LoVo (cell line): ENCODE measurements around the gene ANKMY1.

Experiments used
- DNase-seq: peaks from one replicate; pipeline ENCODE4 v3.0.0-alpha.2; 2016; ENCODE audit warnings: low spot score

ANKMY1 gene

DNA sequence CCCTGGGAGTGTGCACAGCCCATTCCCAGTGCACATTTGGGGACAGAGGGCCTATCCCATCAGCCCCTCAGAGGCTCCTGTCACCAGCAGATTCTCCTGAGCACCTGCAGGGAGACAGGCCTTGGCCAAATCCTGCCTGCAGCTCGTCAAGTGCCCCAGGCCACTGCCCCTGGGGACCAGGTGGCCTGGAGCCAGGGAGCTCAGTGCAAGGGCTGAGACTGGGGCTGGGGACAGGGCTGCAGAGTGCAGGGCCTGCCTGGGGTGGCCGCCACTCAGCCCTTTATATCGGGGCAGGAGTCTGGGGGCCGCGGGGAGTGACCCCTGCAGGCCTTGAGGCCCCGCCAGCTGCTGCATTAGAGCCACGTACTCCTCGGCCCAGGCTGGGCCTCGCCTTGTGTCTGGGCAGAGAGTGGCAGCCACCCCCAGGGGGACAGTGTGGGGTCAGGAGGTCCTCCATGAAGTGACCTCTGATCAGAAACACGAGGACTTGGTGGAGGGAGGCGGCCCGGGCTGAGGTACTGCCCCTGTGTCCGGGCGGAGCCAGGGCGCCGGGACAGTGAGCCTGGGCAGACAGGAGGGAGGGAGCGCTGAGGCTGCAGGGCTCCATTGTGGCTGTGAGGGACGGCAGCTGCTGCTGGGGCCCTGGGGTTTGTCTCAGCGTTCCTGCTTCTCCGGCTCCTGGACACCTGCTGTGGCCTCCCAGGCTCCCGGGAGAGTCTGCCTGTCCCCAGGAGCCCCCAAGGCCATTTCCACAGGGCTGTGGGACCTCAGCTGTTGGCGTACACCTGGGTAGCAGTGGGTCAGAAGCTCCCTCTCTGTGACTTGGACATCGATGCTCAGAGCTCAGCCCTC lies 98.2 kb downstream of the ANKMY1 start:
- DNase-seq = no peak

DNA sequence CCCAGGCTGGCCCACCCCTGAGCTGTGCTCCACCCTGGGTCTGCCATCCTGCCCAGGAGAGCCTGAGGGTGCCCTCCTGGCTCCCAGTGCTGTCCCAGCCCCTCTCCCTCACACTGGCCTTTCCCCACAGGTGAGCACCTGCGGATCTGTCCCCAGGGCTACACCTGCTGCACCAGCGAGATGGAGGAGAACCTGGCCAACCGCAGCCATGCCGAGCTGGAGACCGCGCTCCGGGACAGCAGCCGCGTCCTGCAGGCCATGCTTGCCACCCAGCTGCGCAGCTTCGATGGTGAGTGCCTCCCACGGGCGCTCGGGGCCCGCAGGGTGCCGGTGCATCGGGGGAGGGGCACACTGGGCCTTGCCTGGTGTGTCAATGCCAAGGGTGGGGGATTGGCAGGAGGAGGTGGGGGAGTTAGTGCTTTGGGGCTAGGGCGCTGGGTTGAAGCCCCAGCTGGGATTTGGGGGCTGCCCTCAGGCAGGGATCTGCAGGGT lies 98.8 kb downstream of the ANKMY1 start:
- DNase-seq = no peak

DNA sequence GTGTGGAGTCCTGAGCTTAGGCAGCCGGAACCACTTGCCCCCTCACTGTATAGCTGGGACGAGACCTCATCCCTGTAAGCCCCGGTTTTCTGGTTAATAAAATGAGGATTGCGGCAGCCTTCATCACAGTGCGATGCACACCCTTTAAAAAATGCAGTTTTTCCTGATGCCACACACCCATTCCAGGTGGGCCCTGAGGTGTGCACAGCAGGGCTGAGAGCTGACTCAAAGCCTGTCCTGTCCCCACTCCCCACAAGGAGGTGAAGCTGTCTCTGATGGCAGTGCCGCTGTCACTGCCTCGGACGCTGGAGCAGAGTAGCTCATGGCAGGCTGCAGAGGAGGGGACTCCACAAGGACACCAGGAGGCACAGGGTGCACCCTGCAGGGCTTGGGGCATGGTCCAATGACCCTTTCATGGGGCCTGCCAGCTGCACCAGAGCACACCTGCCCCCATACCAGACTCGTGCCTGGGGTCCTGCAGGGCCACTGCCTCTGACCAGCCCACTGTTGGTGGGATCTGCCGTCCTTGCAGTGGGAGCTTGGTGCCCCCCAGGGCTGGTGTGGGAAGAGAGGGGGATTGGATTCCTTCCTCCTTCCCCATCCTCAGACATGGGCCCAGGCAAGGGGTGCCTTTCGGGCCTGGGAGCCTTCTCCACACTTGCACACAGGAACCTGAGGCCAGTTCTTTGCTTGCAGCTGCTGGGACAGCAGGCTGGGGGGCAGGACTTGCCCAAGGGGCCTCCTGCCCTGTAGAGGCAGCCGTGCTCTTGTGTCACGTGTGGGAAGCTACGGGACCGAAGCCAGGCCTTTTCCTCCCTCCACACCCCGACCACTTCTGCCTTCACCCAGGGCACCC lies 99.5 kb downstream of the ANKMY1 start:
- DNase-seq = no peak

DNA sequence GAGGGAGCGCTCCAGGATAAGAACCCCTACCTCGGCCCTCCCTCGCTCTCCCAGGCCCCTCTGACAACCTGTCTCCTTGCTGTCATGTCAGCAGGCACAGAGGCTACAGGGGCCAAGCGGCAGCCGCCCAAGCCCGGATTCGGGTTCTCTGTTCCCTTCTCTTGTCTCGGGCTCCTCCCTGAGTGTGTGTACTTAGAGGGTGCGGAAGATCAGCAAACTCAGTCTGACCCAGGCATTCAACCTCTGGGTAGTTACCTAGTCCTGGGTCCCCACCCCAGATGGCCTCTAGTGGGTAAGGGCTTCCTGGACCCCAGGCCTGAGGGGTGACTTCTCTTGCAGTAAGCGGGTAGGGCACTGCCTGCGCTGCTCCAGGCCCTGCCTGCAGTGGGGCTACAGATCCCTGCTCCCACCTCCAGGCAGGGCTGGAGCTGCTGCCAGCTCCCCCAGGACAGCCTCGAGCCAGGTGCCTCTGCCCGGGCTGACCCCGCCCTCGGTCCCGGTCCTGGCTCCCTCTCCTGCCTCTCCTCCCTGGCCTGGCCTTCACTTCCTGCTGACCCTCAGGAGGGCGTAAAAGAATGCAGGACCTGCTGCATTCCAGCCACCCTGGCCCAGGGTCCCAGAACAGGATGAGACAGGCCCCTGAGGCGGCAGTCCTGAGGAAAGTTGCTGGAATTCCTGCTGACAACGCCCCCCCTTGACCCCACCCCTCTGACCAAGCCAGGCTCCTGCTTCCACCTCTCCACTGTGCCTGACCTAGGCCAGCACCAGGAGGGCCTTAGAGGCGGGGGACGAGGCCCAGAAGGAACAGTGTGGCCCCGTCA lies 100.4 kb downstream of the ANKMY1 start:
- DNase-seq = no peak

DNA sequence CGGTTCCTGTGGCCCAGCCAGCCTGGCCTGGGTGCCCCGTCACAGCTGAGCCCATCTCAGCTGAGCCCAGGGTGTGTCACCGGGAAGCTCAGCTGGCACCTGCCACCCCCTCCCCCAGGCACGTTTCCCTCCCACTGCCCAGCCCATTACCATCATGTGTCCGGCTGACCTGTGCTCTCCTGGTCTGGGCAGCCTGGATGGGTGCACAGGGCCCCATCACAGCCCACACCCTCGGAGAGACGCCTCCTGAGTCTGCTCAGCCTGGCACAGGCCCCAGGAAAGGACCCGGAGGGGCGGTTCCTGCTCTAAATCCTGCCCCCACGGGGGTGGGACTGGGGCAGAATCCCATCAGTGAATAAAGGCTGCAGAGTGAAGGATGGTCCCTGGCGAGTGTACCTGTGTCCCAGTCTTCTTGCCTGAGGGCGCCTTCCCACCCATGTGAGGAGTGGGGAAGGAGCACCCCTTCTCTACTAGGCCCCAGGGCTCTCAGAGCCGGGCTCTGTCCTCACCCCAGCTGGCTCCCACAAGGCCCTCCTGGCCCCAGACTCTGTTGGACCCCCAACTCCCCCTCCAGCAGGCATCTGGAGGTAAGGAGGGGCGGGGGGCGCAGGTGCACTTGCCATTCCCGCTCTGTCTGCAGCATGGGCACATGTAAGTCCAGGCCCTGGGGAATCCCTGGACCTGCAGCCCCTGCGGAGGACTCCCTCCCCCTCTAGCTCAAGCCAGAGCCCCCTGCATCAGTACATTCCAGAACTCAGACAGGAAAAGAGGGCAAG lies 101.2 kb downstream of the ANKMY1 start:
- DNase-seq = no peak

DNA sequence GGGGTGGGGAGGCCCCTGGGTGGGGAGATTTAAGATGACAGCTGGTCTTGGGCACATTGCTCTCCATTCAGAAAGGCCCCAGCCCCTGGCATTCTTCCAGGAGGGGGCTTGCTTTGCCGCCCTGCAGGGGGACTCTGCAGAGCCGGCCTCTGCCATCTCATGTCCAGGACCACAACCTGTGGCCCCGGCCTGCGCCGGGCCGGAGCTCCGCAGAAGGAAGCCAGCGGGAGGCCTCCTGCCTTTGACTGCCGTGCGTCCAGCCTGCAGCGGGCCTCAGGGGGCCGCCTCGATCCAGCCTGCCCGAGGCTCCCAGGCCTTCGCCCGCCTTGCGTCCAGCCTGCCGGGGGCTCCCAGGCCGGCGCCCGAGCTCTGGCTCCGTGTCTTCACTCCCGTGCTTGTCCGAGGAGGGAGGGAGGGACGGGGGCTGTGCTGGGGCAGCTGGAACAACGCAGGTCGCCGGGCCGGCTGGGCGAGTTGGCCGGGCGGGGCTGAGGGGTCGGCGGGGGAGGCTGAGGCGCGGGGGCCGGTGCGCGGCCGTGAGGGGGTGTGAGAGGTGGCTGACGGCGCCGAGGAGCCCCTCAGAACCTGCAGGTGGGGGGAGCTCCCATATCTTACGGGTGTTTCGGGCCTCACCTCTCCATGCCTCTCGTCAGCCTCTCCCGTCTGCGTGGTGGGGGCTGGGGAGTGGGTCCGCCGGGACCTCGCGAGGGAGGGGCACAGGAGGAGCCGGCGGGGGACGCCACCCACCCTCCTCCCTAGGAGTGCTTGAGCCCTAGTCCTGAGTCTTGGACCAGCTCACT lies 101.9 kb downstream of the ANKMY1 start:
- no peak for DNase-seq

DNA sequence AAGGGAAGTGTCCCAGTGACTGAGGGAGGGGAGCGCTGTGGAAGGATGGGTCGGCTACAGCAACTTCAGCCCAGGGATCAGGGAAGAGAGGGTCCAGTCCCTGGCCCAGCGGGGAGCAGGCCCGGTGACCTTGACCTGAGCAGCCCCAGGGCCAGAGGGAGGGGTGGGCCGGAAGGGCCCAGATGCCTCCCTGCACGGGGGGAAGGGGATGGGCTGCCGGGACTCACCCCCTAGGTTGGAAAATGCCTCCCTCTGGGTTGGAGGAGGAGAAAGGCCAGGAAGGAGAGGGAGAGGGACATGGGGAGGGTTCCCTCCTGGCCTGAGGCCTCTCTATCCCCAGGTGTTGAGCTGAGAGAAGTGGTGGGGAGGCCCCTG lies 102.5 kb downstream of the ANKMY1 start:
- no peak for DNase-seq

DNA sequence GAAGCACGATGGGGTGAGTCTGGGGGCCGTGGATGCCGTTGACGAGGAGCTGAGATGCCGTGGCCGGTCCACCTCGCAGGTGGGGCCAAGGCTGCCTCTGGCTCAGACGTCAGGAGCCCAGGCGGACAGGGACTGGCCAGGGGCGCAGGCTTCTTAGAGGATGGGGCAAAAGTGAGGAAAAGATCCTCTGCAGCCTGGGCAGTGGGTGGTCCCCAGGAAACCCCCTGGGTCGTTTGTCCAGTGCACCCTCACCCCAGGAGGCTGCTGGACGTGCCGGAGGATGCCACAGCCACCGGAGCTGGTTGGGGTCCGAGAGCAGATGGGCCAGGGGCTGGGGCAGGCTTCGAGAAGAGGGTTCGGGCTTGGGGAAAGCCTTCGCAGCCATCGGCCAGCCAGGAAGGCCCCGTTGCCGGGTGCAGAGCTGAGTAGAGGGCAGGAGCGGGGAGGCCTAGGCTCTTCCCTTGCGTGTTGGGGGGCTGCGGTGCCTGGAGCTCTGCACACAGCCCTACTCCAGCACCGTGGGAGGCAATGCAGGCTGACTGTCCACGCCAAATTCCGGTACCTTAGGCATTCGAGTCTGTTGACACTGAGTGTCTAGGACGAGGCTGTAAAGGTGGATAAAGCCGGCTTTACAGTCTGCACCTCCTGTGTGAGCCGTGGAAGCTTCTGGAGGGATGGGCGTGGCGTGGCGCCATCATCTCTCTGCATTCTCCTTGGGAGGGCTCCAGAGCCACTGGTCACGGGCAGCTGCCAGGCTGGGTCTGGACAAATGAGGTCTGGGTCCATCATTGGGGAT lies 103.5 kb downstream of the ANKMY1 start:
- DNase-seq = no peak

DNA sequence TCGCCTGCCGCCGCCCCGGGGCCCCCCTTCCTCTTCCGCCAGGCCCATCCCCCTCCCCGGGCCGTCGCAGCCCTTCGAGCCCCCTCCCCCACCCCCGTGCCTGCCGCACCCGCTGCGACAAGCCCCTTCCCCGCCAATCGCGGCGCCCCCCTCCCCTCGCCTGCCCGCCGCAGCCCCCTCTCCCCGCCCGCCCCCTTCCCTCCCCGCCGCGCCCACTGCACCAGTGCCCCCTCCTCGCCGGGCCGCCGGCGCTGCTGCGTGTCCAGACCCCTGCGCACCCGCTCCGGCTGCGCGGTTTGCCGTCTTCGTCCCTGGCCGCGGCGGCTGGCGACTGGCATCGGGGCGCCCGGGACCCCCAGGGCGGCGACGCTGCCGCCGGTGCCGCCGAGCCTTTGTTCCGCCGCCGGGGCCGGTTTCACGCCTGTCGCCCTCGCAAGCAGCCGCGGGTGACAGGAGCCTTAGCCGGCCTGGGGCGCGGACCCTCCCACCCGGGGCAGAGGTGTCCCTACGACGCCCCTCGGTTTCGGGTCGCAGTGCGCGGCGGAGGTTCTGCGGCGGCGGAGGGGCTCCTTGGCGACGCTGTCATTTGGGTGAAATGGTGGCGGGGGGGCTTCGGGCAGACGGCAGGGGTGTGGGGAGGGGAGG lies 104.2 kb downstream of the ANKMY1 start:
- no peak for DNase-seq

DNA sequence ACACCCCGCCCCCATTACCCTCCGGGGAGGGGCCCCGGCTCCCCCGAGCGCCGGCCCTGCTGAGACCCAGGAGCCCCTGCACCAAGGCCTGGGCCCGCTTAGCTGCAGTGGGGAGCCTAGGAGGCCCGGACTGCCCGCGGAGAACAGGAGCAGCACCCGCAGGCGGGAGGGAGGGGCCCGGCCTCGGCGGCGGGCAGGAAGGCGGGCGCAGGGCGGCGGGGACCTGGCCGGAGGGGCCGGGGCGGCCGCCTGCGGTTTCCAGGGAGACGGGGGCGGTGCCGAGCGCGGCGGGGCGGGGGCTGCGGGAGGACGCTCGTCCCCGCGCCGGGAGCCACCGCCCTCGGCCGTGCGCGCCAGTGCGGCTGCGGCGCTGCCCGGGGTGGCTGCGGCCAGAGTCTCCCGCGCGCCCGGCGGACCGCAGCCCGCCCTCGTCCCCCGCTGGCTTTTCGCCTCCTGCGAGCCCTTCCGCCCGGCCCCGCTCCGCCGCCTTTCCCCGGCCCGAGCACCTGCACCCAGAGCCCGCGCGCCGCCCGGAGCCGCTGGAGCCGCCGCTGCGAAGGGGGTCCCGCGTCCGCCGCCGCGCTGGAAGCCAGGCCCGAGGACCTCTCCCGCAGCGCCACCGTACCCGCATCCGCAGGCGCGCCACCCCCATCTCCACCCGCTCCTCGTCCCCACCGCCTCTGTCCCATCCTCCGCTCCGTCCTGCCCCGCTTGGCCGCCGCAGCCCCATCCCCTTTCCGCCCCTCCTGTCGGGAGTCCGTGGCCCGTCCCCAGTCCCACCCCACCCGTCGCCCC lies 105.1 kb downstream of the ANKMY1 start:
- DNase-seq = peak; percentile 23

DNA sequence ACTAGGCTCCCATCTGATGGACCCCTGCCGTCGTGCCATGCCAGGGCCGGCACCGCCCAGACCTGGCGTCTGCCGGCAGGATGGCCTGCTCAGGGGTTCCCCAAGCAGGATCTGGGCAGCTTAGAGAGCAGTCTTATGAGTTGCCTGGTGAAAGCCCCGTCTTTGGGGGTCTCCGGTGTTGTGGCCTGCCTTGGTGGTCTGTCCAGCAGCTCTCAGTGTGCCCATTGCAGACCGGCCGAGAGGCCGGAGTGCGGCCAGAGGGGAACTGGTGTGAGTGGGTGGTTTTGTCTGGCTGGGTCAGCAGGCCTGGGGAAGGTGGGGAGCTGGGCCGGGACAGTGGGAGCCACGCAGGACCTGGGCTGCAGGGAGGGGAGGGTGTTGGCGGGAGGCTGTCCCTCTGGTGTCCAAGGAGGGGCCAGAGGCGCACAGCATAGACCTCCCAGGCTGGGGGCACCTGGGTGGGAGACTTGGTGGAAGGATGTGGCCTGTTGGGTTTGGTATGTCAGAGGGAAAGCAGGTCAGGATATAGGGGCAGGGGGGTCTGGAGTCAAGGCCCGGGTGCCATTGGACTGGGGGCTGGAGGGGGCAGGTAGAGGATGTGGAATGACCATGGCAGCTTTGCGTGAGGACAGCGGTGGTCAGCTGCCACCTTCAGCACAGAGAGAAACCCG lies 105.9 kb downstream of the ANKMY1 start:
- no peak for DNase-seq

DNA sequence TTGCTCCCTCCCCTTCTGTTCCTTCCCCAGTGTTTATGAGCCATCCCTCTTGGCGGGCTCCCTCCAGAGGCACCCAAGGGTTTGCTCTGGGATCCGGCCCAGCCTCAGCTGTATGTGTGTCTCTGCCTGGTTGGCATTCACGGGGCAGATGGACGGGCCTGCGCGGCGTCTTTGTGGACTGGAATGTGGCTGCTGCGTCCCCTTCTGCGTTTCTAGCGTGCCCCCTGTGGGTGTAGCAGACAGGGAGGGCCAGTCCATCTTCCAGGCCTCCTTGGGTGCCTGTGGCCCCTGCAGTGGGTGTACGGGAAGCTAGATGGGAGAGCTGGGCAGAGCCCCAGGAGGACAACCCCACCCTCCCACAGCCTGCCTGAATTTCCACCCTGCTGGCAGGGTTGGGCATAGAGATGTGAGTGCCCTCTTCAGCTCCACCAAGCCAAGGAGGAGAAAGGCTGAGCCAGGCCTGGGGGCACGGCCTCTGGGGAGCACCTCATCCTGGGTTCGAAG lies 106.6 kb downstream of the ANKMY1 start:
- no peak for DNase-seq

DNA sequence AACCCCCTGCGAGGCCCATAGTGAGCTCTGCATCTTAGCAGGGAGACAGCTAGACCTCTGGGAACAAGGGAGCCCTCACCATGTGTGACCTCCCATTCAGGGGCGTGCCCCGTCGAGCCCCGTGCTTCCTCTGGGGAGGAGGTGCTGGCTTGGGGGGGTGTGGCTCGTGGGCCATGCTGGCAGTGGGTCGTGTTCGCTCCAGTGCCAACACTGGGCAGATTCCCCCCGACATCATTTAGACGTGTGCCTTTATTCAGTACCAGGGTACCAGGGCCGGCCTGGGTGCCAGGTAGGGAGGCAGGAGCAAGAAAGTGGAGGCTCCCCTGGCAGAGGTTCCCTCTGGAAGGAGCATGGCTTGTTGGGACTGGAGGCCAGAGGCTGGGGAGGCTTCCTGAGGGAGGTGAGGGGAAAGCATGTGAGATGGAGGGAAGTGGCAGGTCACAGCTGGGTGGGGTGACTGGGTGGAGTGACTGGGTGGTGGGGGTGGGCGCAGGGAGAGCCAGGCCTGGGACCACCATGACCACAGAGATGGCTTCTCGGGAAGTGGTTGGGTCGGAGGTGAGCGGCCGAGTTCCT lies 107.2 kb downstream of the ANKMY1 start:
- no peak for DNase-seq

DNA sequence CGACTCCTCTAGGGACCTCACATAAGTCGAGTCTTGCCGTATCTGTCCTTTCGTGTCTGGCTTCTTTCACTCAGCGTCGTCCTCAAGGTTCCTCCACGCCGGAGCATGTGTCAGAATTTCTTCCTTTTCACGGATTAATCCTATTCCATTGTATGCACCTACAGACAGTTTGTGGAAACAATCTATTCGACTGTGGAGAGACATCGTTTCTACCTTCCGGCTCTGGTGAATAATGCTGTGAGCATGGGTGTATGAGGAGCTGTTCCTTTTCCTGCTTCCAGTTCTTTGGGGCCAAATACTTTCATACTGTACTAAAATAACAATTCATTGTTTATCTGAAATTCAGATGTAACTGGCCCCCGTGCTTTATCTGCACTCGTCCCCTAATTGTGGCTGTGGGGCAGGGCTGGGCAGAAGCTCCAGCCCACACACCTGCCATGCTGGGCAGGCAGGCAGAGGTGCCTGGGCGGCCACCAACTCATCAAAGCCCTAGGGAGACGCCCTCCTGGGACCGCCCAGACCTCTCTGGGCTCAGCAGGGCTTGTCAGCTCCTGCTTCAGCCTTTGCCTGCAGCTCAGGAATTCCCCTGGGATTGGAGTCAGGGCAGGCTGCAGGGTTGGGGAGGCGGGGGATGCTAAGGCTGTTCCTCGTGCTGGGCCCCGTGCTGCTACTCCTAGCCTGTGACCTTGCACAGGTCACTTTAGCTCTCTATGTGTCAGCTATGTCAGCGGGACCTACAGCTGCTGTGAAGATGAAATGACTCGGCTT lies 107.8 kb downstream of the ANKMY1 start:
- no peak for DNase-seq

DNA sequence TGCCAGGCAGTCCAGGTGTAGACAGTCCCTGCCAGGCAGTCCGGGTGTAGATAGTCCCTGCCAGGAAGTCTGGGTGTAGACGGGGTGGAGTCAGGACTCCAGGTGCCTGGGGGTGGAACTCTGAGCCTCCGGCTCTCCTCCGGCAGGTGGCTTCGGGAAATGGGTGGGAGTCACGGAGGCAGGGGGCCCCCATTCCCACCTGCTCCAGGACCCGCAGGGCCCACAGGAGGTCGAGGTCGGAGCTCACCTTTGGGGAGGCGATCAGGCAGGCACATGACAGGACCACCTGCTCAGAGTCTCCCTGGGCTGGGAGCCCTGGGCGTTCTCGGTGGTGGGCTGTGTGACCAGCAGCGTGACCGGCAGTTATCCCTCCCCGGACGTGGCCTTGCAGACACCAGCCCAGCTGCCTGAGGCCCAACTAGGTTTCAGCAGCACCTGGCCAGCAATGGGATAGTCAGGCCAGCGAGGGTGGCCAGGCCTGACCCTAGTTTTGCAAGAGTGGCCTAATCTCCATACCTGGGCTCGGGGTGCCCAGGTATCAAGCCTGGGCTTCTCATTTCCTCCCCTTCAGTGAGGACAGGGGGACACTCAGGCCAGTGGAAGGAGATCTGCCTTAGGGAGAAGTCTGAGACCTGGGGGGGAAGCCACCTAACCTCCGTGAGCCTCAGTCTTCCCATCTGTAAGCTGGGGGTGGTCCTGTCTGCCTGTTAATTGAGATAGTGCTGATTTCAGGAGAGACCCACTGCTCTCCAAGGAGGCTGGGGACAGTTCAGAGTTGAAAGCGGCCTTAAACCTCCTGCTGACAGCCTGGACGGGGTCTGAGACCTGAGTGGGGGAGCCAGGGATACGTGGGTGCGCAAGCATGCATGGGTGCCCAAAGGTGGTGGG lies 109.2 kb downstream of the ANKMY1 start:
- DNase-seq = no peak
